HEK293 (cell line): ENCODE data around the gene KLHDC9.

Experiments used
- CTCF ChIA-PET: fragments of 350-600 bp; formaldehyde crosslinking; extraction: SDS; loops from one replicate; lab custom pipeline; 2021; ENCODE audit warnings: antibody characterized with exemption; lab: Yijun Ruan, JAX
- POLR2A ChIA-PET: fragments of 300-600 bp; formaldehyde crosslinking; extraction: SDS; loops from one replicate; lab custom pipeline; 2020; ENCODE audit warnings: antibody characterized with exemption, inconsistent platforms; lab: Yijun Ruan, JAX
- H3K27ac ChIP-seq: fragments of 200-500 bp; sonication (Bioruptor generic); 2 replicates; pipeline ENCODE4 v1.5.1; 2014; ENCODE audit warnings: low read depth, low read length, control low read depth, inconsistent platforms; ENCODE audit errors: extremely low read depth
- H3K36me3 ChIP-seq, 2 experiments: fragments of 200-500 bp in 1 of 2; sonication (Bioruptor generic) in 1 of 2; 1 replicate in 1 of 2; 2 replicates in 1 of 2; pipeline ENCODE4 v1.5.1; 2014 to 2017; ENCODE audit warnings: inconsistent platforms in 2 of 2, low read length in 2 of 2; ENCODE audit not compliant: control insufficient read depth in 2 of 2, insufficient read depth in 1 of 2
- H3K4me1 ChIP-seq: fragments of 200-500 bp; sonication (Bioruptor generic); 2 replicates; pipeline ENCODE4 v1.5.1; 2014; ENCODE audit warnings: mild to moderate bottlenecking, low read length, inconsistent platforms; ENCODE audit not compliant: control insufficient read depth, insufficient read depth
- H3K4me3 ChIP-seq: 2 replicates; pipeline ENCODE4 v1.5.1; 2011; ENCODE audit warnings: low read depth, mild to moderate bottlenecking, control low read depth, low read length, moderate library complexity
- H3K9me3 ChIP-seq: fragments of 200-500 bp; sonication (Bioruptor generic); 2 replicates; pipeline ENCODE4 v1.5.1; 2014; ENCODE audit warnings: low read depth, low read length, inconsistent platforms; ENCODE audit not compliant: control insufficient read depth, insufficient read depth
- BCL11A ChIP-seq: fragments of 450-650 bp; formaldehyde crosslinking; IDR thresholded peaks from 2 replicates; pipeline ENCODE4 v1.5.1; 2016; ENCODE audit warnings: low read depth, missing biosample characterization, missing genetic modification characterization
- GLIS1 ChIP-seq: fragments of 450-650 bp; formaldehyde crosslinking; IDR thresholded peaks from 2 replicates; pipeline ENCODE4 v1.5.1; 2016; ENCODE audit warnings: missing biosample characterization, missing genetic modification characterization
- KLF1 ChIP-seq: fragments of 450-650 bp; formaldehyde crosslinking; IDR thresholded peaks from 2 replicates; pipeline ENCODE4 v1.5.1; 2016; ENCODE audit warnings: missing biosample characterization, missing genetic modification characterization
- MZF1 ChIP-seq: fragments of 450-650 bp; formaldehyde crosslinking; IDR thresholded peaks from 2 replicates; pipeline ENCODE4 v1.5.1; 2017; ENCODE audit warnings: missing biosample characterization, missing genetic modification characterization, borderline replicate concordance
- SP2 ChIP-seq: fragments of 450-650 bp; formaldehyde crosslinking; IDR thresholded peaks from 2 replicates; pipeline ENCODE4 v1.5.1; 2016; ENCODE audit warnings: missing biosample characterization, missing genetic modification characterization
- SP3 ChIP-seq: fragments of 450-650 bp; formaldehyde crosslinking; IDR thresholded peaks from 2 replicates; pipeline ENCODE4 v1.5.1; 2016; ENCODE audit warnings: missing biosample characterization, missing genetic modification characterization
- SP7 ChIP-seq: fragments of 450-650 bp; formaldehyde crosslinking; IDR thresholded peaks from 2 replicates; pipeline ENCODE4 v1.5.1; 2016; ENCODE audit warnings: missing biosample characterization, missing genetic modification characterization
- ZIC2 ChIP-seq: fragments of 450-650 bp; formaldehyde crosslinking; IDR thresholded peaks from 2 replicates; pipeline ENCODE4 v1.5.1; 2016; ENCODE audit warnings: missing biosample characterization, missing genetic modification characterization
- ZNF140 ChIP-seq: fragments of 450-650 bp; formaldehyde crosslinking; IDR thresholded peaks from 2 replicates; pipeline ENCODE4 v1.5.1; 2016; ENCODE audit warnings: missing biosample characterization, missing genetic modification characterization
- ZNF16 ChIP-seq: fragments of 450-650 bp; formaldehyde crosslinking; IDR thresholded peaks from 2 replicates; pipeline ENCODE4 v1.5.1; 2016; ENCODE audit warnings: low read depth, missing biosample characterization, missing genetic modification characterization
- ZNF214 ChIP-seq: fragments of 450-650 bp; formaldehyde crosslinking; IDR thresholded peaks from 2 replicates; pipeline ENCODE4 v1.5.1; 2017; ENCODE audit warnings: missing biosample characterization, mild to moderate bottlenecking, missing genetic modification characterization, borderline replicate concordance
- ZNF341 ChIP-seq: fragments of 450-650 bp; formaldehyde crosslinking; IDR thresholded peaks from 2 replicates; pipeline ENCODE4; 2016; ENCODE audit warnings: low read depth, missing biosample characterization, missing genetic modification characterization
- ZNF514 ChIP-seq: fragments of 450-650 bp; formaldehyde crosslinking; IDR thresholded peaks from 2 replicates; pipeline ENCODE4 v1.5.1; 2016; ENCODE audit warnings: missing biosample characterization, missing genetic modification characterization
- ZNF549 ChIP-seq: fragments of 450-650 bp; IDR thresholded peaks from 2 replicates; pipeline ENCODE4 v1.5.1; 2018; ENCODE audit warnings: missing biosample characterization, missing genetic modification characterization, mild to moderate bottlenecking, inconsistent platforms, moderate library complexity
- ZNF600 ChIP-seq: fragments of 450-650 bp; formaldehyde crosslinking; IDR thresholded peaks from 2 replicates; pipeline ENCODE4 v1.5.1; 2016; ENCODE audit warnings: missing biosample characterization, missing genetic modification characterization
- ZNF623 ChIP-seq: fragments of 450-650 bp; formaldehyde crosslinking; IDR thresholded peaks from 2 replicates; pipeline ENCODE4 v1.5.1; 2016; ENCODE audit warnings: missing biosample characterization, missing genetic modification characterization
- ZNF664 ChIP-seq: fragments of 450-650 bp; formaldehyde crosslinking; IDR thresholded peaks from 2 replicates; pipeline ENCODE4 v1.5.1; 2016; ENCODE audit warnings: missing biosample characterization, missing genetic modification characterization
- ZNF677 ChIP-seq: fragments of 450-650 bp; IDR thresholded peaks from 2 replicates; pipeline ENCODE4 v1.5.0; 2018; ENCODE audit warnings: missing biosample characterization, mild to moderate bottlenecking, missing genetic modification characterization, moderate library complexity
- ZNF707 ChIP-seq: fragments of 450-650 bp; formaldehyde crosslinking; IDR thresholded peaks from 2 replicates; pipeline ENCODE4 v1.5.1; 2016; ENCODE audit warnings: missing biosample characterization, missing genetic modification characterization
- ZNF747 ChIP-seq: fragments of 450-650 bp; formaldehyde crosslinking; IDR thresholded peaks from 2 replicates; pipeline ENCODE4 v1.5.1; 2016; ENCODE audit warnings: missing biosample characterization, missing genetic modification characterization
- ZNF791 ChIP-seq: fragments of 450-650 bp; formaldehyde crosslinking; IDR thresholded peaks from 2 replicates; pipeline ENCODE4 v1.5.1; 2016; ENCODE audit warnings: missing biosample characterization, missing genetic modification characterization
- TF ChIP-seq, protein P1 (sequence below): fragments of 450-650 bp; formaldehyde crosslinking; IDR thresholded peaks from 2 replicates; pipeline ENCODE4; 2016; ENCODE audit warnings: missing biosample characterization, missing genetic modification characterization
- TF ChIP-seq, protein P2 (sequence below): fragments of 450-650 bp; formaldehyde crosslinking; IDR thresholded peaks from 2 replicates; pipeline ENCODE4 v1.5.1; 2016; ENCODE audit warnings: missing biosample characterization, missing genetic modification characterization

Gene KLHDC9

DNA sequence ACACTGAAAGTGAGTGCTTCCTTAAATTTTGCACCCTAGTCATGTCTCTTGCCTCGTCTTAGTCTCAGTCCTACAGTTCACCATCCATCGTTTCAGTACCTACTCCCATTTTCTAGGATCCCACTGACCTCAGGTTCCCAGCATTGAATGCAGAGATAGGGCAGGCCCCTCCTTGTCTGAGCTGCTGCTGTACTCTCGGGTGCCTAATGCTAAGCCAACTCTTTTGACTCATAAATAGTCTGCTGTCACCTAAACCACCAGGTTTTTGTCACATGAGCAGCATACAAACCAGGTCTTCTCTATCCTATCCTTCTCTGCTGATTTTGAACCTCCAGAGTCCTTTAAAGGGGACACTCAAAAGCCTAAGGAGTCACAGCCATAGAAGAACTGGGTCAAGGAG is 31.5 kb upstream of the KLHDC9 start (continued):
- no peak for TF ChIP-seq ZNF747 (tag by site-specific recombination)
- TF ChIP-seq, protein P1, sequence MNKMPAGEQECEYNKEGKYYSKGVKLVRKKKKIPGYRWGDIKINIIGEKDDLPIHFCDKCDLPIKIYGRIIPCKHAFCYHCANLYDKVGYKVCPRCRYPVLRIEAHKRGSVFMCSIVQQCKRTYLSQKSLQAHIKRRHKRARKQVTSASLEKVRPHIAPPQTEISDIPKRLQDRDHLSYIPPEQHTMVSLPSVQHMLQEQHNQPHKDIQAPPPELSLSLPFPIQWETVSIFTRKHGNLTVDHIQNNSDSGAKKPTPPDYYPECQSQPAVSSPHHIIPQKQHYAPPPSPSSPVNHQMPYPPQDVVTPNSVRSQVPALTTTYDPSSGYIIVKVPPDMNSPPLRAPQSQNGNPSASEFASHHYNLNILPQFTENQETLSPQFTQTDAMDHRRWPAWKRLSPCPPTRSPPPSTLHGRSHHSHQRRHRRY, result no peak
- TF ChIP-seq SP2, result no peak
- TF ChIP-seq GLIS1 (tag by site-specific recombination), result no peak
- no peak for TF ChIP-seq BCL11A (tag by site-specific recombination)
- no peak for TF ChIP-seq SP3 (tag by site-specific recombination)
- TF ChIP-seq ZNF514 (tag by site-specific recombination), result no peak
- TF ChIP-seq, all 188 proteins: peak for 0

DNA sequence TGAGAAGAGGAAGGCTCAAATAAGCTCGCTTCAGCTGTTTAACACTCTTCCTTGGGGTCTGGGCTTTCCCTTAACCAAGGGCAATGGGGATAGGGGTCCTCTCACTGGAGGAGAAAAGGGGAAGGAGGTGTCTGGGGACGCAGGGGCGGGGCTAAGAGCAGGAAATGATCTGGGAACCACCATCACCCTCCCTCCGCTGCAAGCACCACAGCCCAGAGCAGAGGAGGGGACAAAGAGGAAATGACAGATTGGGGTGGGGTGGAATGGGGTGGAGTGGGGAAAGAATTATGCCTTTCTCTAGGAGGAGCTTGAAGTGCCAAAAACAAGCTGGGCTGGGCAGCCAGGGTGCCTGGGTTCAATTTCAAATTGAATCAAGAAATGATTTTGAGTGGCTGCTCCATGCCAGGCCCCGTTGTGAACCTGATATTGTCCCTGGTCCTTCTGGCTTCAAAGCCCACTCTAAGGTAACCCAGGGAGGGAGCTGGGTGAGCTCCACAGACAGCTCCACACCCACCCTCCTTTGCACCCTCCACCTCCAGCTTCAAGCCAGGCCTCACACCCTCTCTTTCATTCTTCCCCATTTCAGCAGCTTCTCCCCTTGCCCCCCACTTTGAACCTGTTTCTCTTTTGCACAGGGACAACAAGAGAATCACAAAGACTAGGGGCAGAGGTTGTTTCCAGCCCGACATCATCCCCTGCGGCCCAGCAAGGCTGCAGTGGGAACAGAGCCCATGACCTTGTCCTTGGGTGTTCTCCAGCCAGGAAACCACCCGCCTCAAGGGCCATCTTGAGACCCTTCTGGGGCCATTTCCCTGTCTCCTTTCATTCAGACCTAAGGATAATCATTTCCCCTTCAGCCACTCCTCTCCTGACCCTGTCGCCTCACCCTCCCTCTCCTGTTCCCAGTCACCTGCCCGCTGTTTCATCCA is 29.6 kb upstream of the KLHDC9 start:
- H3K27ac ChIP-seq, result no peak overlapping the region
- TF ChIP-seq ZNF16 (tag by site-specific recombination) (no peak), ZNF600 (tag by site-specific recombination) (no peak), ZNF214 (no peak), ZNF707 (tag by site-specific recombination) (no peak), KLF1 (peak; percentile 89), SP7 (tag by site-specific recombination) (no peak), ZNF677 (tag by site-specific recombination) (no peak), ZIC2 (tag by site-specific recombination) (no peak), ZNF623 (tag by site-specific recombination) (no peak), ZNF549 (no peak), ZNF341 (tag by site-specific recombination) (peak; percentile 47; the same call in 1 of the 2 replicates), SP3 (tag by site-specific recombination) (no peak), MZF1 (tag by site-specific recombination) (no peak), ZNF664 (tag by site-specific recombination) (no peak), ZNF791 (no peak), ZNF140 (tag by site-specific recombination) (no peak)
- TF ChIP-seq, protein P2, sequence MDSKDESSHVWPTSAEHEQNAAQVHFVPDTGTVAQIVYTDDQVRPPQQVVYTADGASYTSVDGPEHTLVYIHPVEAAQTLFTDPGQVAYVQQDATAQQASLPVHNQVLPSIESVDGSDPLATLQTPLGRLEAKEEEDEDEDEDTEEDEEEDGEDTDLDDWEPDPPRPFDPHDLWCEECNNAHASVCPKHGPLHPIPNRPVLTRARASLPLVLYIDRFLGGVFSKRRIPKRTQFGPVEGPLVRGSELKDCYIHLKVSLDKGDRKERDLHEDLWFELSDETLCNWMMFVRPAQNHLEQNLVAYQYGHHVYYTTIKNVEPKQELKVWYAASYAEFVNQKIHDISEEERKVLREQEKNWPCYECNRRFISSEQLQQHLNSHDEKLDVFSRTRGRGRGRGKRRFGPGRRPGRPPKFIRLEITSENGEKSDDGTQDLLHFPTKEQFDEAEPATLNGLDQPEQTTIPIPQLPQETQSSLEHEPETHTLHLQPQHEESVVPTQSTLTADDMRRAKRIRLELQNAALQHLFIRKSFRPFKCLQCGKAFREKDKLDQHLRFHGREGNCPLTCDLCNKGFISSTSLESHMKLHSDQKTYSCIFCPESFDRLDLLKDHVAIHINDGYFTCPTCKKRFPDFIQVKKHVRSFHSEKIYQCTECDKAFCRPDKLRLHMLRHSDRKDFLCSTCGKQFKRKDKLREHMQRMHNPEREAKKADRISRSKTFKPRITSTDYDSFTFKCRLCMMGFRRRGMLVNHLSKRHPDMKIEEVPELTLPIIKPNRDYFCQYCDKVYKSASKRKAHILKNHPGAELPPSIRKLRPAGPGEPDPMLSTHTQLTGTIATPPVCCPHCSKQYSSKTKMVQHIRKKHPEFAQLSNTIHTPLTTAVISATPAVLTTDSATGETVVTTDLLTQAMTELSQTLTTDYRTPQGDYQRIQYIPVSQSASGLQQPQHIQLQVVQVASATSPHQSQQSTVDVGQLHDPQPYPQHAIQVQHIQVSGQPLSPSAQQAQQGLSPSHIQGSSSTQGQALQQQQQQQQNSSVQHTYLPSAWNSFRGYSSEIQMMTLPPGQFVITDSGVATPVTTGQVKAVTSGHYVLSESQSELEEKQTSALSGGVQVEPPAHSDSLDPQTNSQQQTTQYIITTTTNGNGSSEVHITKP (tag by site-specific recombination), result no peak
- peaks cover 0 to 13% of the 10 kb centered on the region in 2 experiments; a peak in 1 of 3 replicates for H3K36me3 ChIP-seq
- no peaks in the 10 kb centered on the region for H3K4me1 ChIP-seq
- POLR2A ChIA-PET, result interaction anchor here (0.9 kb wide), 1 partner anchor 23 kb away, joined by 3 read pairs; the partner anchor contains the start of gene USF1
- CTCF ChIA-PET, result interaction anchor here (0.6 to 1.5 kb wide), 2 partner anchors 29 to 75 kb away, joined by 3 to 13 read pairs; partner anchors contain the start of gene KLHDC9
- no peaks in the 10 kb centered on the region for H3K9me3 ChIP-seq
- no peak overlapping the region for H3K4me3 ChIP-seq
